WI38 (cell line): Measurements from ENCODE around the gene MFN1.

Source experiments
- H3K4me3 ChIP-seq: 2 replicates; pipeline ENCODE4 v1.5.1; 2011; ENCODE audit warnings: low read depth, mild to moderate bottlenecking, control low read depth, low read length
- CTCF ChIP-seq: IDR thresholded peaks from 2 replicates; pipeline ENCODE4 v1.5.1; 2012; ENCODE audit warnings: low read depth, mild to moderate bottlenecking, control low read depth, low read length

MFN1 gene

GRCh38 chr3:179348325-179349013 is 960 bp downstream of the MFN1 start:
- peak overlapping the region; percentile 90 for H3K4me3 ChIP-seq
- TF ChIP-seq CTCF = no peak

- H3K4me3 ChIP-seq = no peak overlapping the region
- no peak for TF ChIP-seq CTCF
These were observed 8.5 kb downstream of the MFN1 start for GRCh38 chr3:179355996-179356395.

GRCh38 chr3:179363332-179363731 is 15.8 kb downstream of the MFN1 start:
- no peak for TF ChIP-seq CTCF

GRCh38 chr3:179369621-179370020 is 22.1 kb downstream of the MFN1 start:
- no peak for TF ChIP-seq CTCF
- H3K4me3 ChIP-seq = no peak overlapping the region

More at GRCh38 chr3:179363332-179363731, 15.8 kb downstream of the MFN1 start:
- H3K4me3 ChIP-seq = no peak overlapping the region

GRCh38 chr3:179373938-179374337 is 26.4 kb downstream of the MFN1 start:
- no peak overlapping the region for H3K4me3 ChIP-seq
- TF ChIP-seq CTCF = no peak

GRCh38 chr3:179375091-179375999 is 27.8 kb downstream of the MFN1 start:
- no peak overlapping the region for H3K4me3 ChIP-seq
- TF ChIP-seq CTCF = no peak

GRCh38 chr3:179376474-179376873 is 29.0 kb downstream of the MFN1 start:
- no peak for TF ChIP-seq CTCF

More at GRCh38 chr3:179376474-179376873, 29.0 kb downstream of the MFN1 start:
- no peak overlapping the region for H3K4me3 ChIP-seq
